ENCODE measurements around the gene CENPVL3. TPM values are rescaled to one million over a fixed set of nuclear protein-coding genes. Genes with fewer than 3 reads are reported as not detected.

Gene CENPVL3
- total and polyA plus RNA-seq, 9 of the 15 experiments (the other 6 are each of a cell fraction or from before 2014, with no cell fraction given): not detected

DNA sequence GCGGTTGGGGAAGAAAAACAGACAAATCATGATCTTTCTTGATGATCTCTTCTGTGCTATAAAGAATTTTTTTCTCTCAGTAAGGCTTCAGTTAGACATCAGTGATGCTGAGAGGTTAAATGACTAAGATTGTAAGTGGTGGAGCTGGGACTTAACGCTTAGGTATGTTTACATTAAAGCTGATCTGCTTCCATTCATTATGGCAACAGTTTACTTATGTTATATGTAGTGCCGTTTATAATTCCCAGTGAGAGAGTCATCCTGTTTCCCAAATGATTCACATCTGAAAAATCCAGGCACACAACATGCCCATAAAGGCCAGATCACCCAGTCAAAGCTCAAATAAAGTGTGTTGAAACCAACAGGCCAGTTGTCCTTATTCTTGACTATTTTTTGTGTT, 50.1 kb downstream of the CENPVL3 start:
- DNase-seq (ENCODE audit: extremely low read depth in 1 of 4, low spot score in 3 of 4): no peak
- TF ChIP-seq CHD2 (IDR thresholded peaks at IDR 0.05; ENCODE audit: low read depth, low read length) (no peak), ZNF444 (CRISPR knock-in tag; IDR thresholded peaks at IDR 0.05) (no peak), MAZ (CRISPR knock-in tag; conservative IDR thresholded peaks at IDR 0.05 in 1 of 2, IDR thresholded peaks at IDR 0.05 in 1 of 2) (no peak), MCM3 (IDR thresholded peaks at IDR 0.05) (no peak), MCM5 (IDR thresholded peaks at IDR 0.05; ENCODE audit: low read depth) (no peak), KDM2B (CRISPR knock-in tag; IDR thresholded peaks at IDR 0.05) (no peak)
- TF ChIP-seq, protein P1, sequence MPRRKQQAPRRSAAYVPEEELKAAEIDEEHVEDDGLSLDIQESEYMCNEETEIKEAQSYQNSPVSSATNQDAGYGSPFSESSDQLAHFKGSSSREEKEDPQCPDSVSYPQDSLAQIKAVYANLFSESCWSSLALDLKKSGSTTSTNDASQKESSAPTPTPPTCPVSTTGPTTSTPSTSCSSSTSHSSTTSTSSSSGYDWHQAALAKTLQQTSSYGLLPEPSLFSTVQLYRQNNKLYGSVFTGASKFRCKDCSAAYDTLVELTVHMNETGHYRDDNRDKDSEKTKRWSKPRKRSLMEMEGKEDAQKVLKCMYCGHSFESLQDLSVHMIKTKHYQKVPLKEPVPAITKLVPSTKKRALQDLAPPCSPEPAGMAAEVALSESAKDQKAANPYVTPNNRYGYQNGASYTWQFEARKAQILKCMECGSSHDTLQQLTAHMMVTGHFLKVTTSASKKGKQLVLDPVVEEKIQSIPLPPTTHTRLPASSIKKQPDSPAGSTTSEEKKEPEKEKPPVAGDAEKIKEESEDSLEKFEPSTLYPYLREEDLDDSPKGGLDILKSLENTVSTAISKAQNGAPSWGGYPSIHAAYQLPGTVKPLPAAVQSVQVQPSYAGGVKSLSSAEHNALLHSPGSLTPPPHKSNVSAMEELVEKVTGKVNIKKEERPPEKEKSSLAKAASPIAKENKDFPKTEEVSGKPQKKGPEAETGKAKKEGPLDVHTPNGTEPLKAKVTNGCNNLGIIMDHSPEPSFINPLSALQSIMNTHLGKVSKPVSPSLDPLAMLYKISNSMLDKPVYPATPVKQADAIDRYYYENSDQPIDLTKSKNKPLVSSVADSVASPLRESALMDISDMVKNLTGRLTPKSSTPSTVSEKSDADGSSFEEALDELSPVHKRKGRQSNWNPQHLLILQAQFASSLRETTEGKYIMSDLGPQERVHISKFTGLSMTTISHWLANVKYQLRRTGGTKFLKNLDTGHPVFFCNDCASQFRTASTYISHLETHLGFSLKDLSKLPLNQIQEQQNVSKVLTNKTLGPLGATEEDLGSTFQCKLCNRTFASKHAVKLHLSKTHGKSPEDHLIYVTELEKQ (CRISPR knock-in tag; IDR thresholded peaks at IDR 0.05): no peak
- TF ChIP-seq, protein P2, sequence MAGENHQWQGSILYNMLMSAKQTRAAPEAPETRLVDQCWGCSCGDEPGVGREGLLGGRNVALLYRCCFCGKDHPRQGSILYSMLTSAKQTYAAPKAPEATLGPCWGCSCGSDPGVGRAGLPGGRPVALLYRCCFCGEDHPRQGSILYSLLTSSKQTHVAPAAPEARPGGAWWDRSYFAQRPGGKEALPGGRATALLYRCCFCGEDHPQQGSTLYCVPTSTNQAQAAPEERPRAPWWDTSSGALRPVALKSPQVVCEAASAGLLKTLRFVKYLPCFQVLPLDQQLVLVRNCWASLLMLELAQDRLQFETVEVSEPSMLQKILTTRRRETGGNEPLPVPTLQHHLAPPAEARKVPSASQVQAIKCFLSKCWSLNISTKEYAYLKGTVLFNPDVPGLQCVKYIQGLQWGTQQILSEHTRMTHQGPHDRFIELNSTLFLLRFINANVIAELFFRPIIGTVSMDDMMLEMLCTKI (IDR thresholded peaks at IDR 0.05; ENCODE audit: partially characterized antibody): no peak
- ChIA-PET POLR2A (interaction anchor here (0.7 kb wide), 1 partner anchor 474 kb away, joined by 3 read pairs; no protein-coding TSS in a partner anchor), CTCF (ENCODE audit: low intra/inter-chr PET ratio) (no interaction called here)
- Histone ChIP-seq H3K4me1 (replicated peaks in 1 of 2; ENCODE audit: control insufficient read depth in 2 of 2, insufficient read depth in 2 of 2, low read length in 2 of 2) (no peaks in the 10 kb centered on the region), H3K4me2 (ENCODE audit: insufficient read depth, low read length) (no peak overlapping the region), H3K9me3 (replicated peaks; ENCODE audit: control insufficient read depth, insufficient read depth, low read depth, low read length) (no peaks in the 10 kb centered on the region), H3K79me2 (ENCODE audit: control insufficient read depth, insufficient read depth, low read length) (no peaks in the 10 kb centered on the region), H3K27ac (ENCODE audit: extremely low read depth, low read depth, low read length) (no peak overlapping the region), H3K36me3 (ENCODE audit: control insufficient read depth, insufficient read depth, low read length) (no peaks in the 10 kb centered on the region), H3K9ac (ENCODE audit: insufficient read depth in 1 of 2, low read depth in 2 of 2, low read length in 2 of 2) (no peak overlapping the region), H4K20me1 (replicated peaks; ENCODE audit: control insufficient read depth, insufficient read depth, low read length) (no peaks in the 10 kb centered on the region), H3K9me1 (ENCODE audit: control insufficient read depth, insufficient read depth, low read length) (no peaks in the 10 kb centered on the region), H2AFZ (ENCODE audit: low read depth, low read length) (no peak overlapping the region), H3K4me3 (no peak overlapping the region), H3K27me3 (ENCODE audit: control insufficient read depth in 2 of 2, insufficient read depth in 2 of 2, low read length in 2 of 2) (no peaks in the 10 kb centered on the region)
- ATAC-seq: no peak
- 0% methylated on average over 3 of the region's 3 CpGs for WGBS (ENCODE audit: insufficient coverage, low coverage, missing lambda C conversion rate)
- in situ Hi-C loops (cut with MboI): no loop called here
- BruUV-seq (replicated peaks): no TSS peak
- FAIRE-seq: no peak
- intact Hi-C loops (cut with micrococcal nuclease): no loop called here

Other genes with a start within 250 kb of the CENPVL3 start
- 0.12 TPM in 1 of 2 replicates, not detected in the other for gene NUDT11, start 122.3 kb downstream of the CENPVL3 start, total RNA-seq (2014; rRNA removed)
- 0.13 and 0.15 TPM in 2 replicates for gene NUDT11, start 122.3 kb downstream of the CENPVL3 start, total RNA-seq (2014; rRNA removed; fragmentation: Illumina TruSeq; extraction: Trizol)
- gene NUDT11, start 122.3 kb downstream of the CENPVL3 start, total RNA-seq (2015; rRNA removed; fragmentation: Illumina TruSeq; extraction: Trizol): 0.04 TPM in 1 of 2 replicates, not detected in the other
- 0.09 and 0.11 TPM in 2 replicates for gene NUDT11, start 122.3 kb downstream of the CENPVL3 start, total RNA-seq (2021)
- 0.04 TPM in 1 of 2 replicates, not detected in the other for gene NUDT11, start 122.3 kb downstream of the CENPVL3 start, polyA plus RNA-seq (2011; rRNA removed)
- gene NUDT11, start 122.3 kb downstream of the CENPVL3 start, polyA plus RNA-seq (2014; fragmentation: Illumina TruSeq; extraction: Trizol): 0.19 and 0.21 TPM in 2 replicates
- under 1 TPM in 1 of 2 experiments, not detected in 1; 0.01 TPM for gene NUDT11, start 122.3 kb downstream of the CENPVL3 start, polyA plus RNA-seq (2014; fragmentation: Nextera tagmentation; extraction: Ambion mirVana)
- 0.16 TPM in 1 of 2 replicates, not detected in the other for gene NUDT11, start 122.3 kb downstream of the CENPVL3 start, polyA plus RNA-seq (2014; rRNA removed)
- gene CENPVL2, start 63.9 kb upstream of the CENPVL3 start, total RNA-seq (2014; rRNA removed): not detected in 2 replicates
- not detected in 2 replicates for gene CENPVL2, start 63.9 kb upstream of the CENPVL3 start, total RNA-seq (2014; rRNA removed; fragmentation: Illumina TruSeq; extraction: Trizol)
- not detected in 2 replicates for gene CENPVL2, start 63.9 kb upstream of the CENPVL3 start, total RNA-seq (2015; rRNA removed; fragmentation: Illumina TruSeq; extraction: Trizol)
- gene CENPVL2, start 63.9 kb upstream of the CENPVL3 start, total RNA-seq (2021): not detected in 2 replicates
- not detected in 2 replicates for gene CENPVL2, start 63.9 kb upstream of the CENPVL3 start, polyA plus RNA-seq (2011; rRNA removed)
- gene CENPVL2, start 63.9 kb upstream of the CENPVL3 start, polyA plus RNA-seq (2014; fragmentation: Illumina TruSeq; extraction: Trizol): not detected in 2 replicates
- not detected for gene CENPVL2, start 63.9 kb upstream of the CENPVL3 start, polyA plus RNA-seq (2014; fragmentation: Nextera tagmentation; extraction: Ambion mirVana)
- gene CENPVL2, start 63.9 kb upstream of the CENPVL3 start, polyA plus RNA-seq (2014; rRNA removed): not detected in 2 replicates
- not detected in 2 replicates for gene CENPVL1, start 91.6 kb upstream of the CENPVL3 start, total RNA-seq (2014; rRNA removed)
- not detected in 2 replicates for gene CENPVL1, start 91.6 kb upstream of the CENPVL3 start, total RNA-seq (2014; rRNA removed; fragmentation: Illumina TruSeq; extraction: Trizol)
- gene CENPVL1, start 91.6 kb upstream of the CENPVL3 start, total RNA-seq (2015; rRNA removed; fragmentation: Illumina TruSeq; extraction: Trizol): not detected in 2 replicates
- not detected in 2 replicates for gene CENPVL1, start 91.6 kb upstream of the CENPVL3 start, total RNA-seq (2021)
- gene CENPVL1, start 91.6 kb upstream of the CENPVL3 start, polyA plus RNA-seq (2011; rRNA removed): not detected in 2 replicates
- gene CENPVL1, start 91.6 kb upstream of the CENPVL3 start, polyA plus RNA-seq (2014; fragmentation: Illumina TruSeq; extraction: Trizol): not detected in 2 replicates
- gene CENPVL1, start 91.6 kb upstream of the CENPVL3 start, polyA plus RNA-seq (2014; fragmentation: Nextera tagmentation; extraction: Ambion mirVana): not detected
- gene CENPVL1, start 91.6 kb upstream of the CENPVL3 start, polyA plus RNA-seq (2014; rRNA removed): not detected in 2 replicates
- 1.9 and 2.0 TPM in 2 replicates for gene GSPT2, start 124.5 kb upstream of the CENPVL3 start, total RNA-seq (2014; rRNA removed)
- 3.4 and 4.1 TPM in 2 replicates for gene GSPT2, start 124.5 kb upstream of the CENPVL3 start, total RNA-seq (2014; rRNA removed; fragmentation: Illumina TruSeq; extraction: Trizol)
- 3.6 and 4.2 TPM in 2 replicates for gene GSPT2, start 124.5 kb upstream of the CENPVL3 start, total RNA-seq (2015; rRNA removed; fragmentation: Illumina TruSeq; extraction: Trizol)
- gene GSPT2, start 124.5 kb upstream of the CENPVL3 start, total RNA-seq (2021): 3.9 and 4.0 TPM in 2 replicates
- gene GSPT2, start 124.5 kb upstream of the CENPVL3 start, polyA plus RNA-seq (2011; rRNA removed): 0.43 and 2.0 TPM in 2 replicates
- 3.4 and 4.0 TPM in 2 replicates for gene GSPT2, start 124.5 kb upstream of the CENPVL3 start, polyA plus RNA-seq (2014; fragmentation: Illumina TruSeq; extraction: Trizol)
- 1 to 10 TPM in 1 of 2 experiments, under 1 TPM in 1; 0.93 to 1.7 TPM for gene GSPT2, start 124.5 kb upstream of the CENPVL3 start, polyA plus RNA-seq (2014; fragmentation: Nextera tagmentation; extraction: Ambion mirVana)
- gene GSPT2, start 124.5 kb upstream of the CENPVL3 start, polyA plus RNA-seq (2014; rRNA removed): 3.4 and 3.8 TPM in 2 replicates

All from K562 (cell line).